H1 (cell line): ENCODE data around the gene PMFBP1. TPM values are rescaled to one million over a fixed set of nuclear protein-coding genes. Genes with fewer than 3 reads are reported as not detected.

ENCODE experiments used
- CHD7 ChIP-seq: fragments of 300-600 bp; sonication (generic); IDR thresholded peaks from 2 replicates; pipeline ENCODE4 v1.7.1; 2012; ENCODE audit warnings: low read length, moderate library complexity, mild to moderate bottlenecking, inconsistent platforms; ENCODE audit not compliant: insufficient replicate concordance
- HDAC2 ChIP-seq, 2 experiments: fragments of 300-600 bp in 1 of 2; sonication (generic) in 1 of 2; IDR thresholded peaks; 2 replicates each; pipeline ENCODE4 v1.6.1; 2011 to 2012; ENCODE audit warnings: low read depth in 2 of 2, low read length in 2 of 2, mild to moderate bottlenecking in 2 of 2, moderate library complexity in 2 of 2, borderline replicate concordance in 1 of 2, inconsistent platforms in 1 of 2
- MAFK ChIP-seq: IDR thresholded peaks from 2 replicates; pipeline ENCODE4 v1.6.1; 2012; ENCODE audit warnings: low read depth, mild to moderate bottlenecking, improper control_type of control experiment, low read length
- POLR2A ChIP-seq, 2 experiments: IDR thresholded peaks; 1 replicate in 1 of 2; 2 replicates in 1 of 2; pipeline ENCODE4 v1.6.1; 2011; ENCODE audit warnings: low read depth in 2 of 2, low read length in 2 of 2, mild to moderate bottlenecking in 2 of 2; ENCODE audit errors: control extremely low read depth in 1 of 2
- polyA plus RNA-seq, 7 experiments: library from polyadenylated mRNA; depleted of rRNA in 3 of 7; stranded (reverse) in 5 of 7; unstranded in 2 of 7; fragments of >200 nt in 5 of 7; fragments of 200-250 nt in 2 of 7; gene quantifications; 1 replicate in 5 of 7; 2 replicates in 1 of 7; 4 replicates in 1 of 7; pipeline versions ENCODE4 v1.2.1 to v1.2.3, GENCODE V29; 2011 to 2013; ENCODE audit warnings: missing spikeins in 2 of 7, mixed read lengths in 2 of 7
- total RNA-seq: library from RNA; stranded (reverse); fragmentation: NEBNext Ultra II Directional; extraction: Animal tissue kit (Norgen Biotek cat#: 25700); gene quantifications from 2 replicates; pipeline ENCODE4 v1.2.1, GENCODE V29; 2021

The PMFBP1 gene
- total and polyA plus RNA-seq, 2 of the 8 experiments (the other 6 are each of a cell fraction or from before 2014, with no cell fraction given) = 0.32 to 1.6 TPM

DNA sequence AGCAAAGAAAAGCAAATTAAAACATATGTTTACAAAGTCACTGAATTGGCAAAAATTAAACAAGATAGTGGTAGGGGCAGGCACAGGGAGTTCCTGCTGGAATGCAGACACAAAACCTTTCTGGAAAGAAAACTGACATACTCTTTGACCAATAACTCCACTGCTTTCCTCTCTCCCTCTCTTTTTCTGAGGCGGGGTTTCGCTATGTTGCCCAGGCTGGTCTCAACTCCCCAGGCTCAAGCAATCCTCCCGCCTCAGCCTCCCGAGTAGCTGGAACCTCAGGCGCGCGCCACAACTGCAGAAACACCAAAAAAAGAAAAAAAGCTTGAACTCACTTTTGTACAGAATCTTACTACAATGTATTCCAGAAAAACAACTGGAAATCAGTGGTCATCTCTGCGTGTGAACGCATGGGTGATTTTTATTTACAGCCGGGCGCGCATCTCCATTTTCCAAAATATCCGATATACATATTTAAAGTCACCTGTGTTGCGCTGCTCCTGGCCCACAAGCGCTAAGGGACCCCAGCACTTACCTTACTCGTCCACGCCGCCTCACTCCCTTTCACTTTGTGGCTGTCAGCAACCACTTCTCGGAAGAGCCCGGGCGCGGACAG lies 79.0 kb downstream of the PMFBP1 start (continued):
- no peak for TF ChIP-seq CHD7
- no peak for TF ChIP-seq POLR2A (IDR thresholded peaks at IDR 0.05; ENCODE audit: control extremely low read depth in 1 of 2, low read depth in 2 of 2, low read length in 2 of 2)
- TF ChIP-seq MAFK = no peak
- peak in 1 of 2 experiments; percentile 90; a peak in 1 of 4 replicates for TF ChIP-seq HDAC2 (IDR thresholded peaks at IDR 0.05; ENCODE audit: borderline replicate concordance in 1 of 2, low read depth in 2 of 2, low read length in 2 of 2)
